Subcutaneous abdominal adipose tissue (tissue), 5 donors: ENCODE results near the gene SNAPC2.

Experiments used
- H3K27ac ChIP-seq: one replicate; pipeline ENCODE4 v1.7.0; 2013; ENCODE audit warnings: low read depth, mild to moderate bottlenecking, inconsistent platforms, low read length, moderate library complexity
- H3K27me3 ChIP-seq, 5 donors: one replicate each; pipeline ENCODE4 v1.7.0; 2013; ENCODE audit warnings: low read length in 5 of 5, inconsistent platforms in 1 of 5; ENCODE audit not compliant: control insufficient read depth in 5 of 5, insufficient read depth in 4 of 5
- H3K36me3 ChIP-seq, 5 donors: one replicate each; pipeline ENCODE4 v1.7.0; 2013; ENCODE audit warnings: low read length in 5 of 5; ENCODE audit not compliant: control insufficient read depth in 5 of 5, insufficient read depth in 5 of 5
- H3K4me1 ChIP-seq, 5 donors: one replicate each; pipeline ENCODE4 v1.7.0; 2013; ENCODE audit warnings: low read length in 5 of 5, mild to moderate bottlenecking in 3 of 5, moderate library complexity in 1 of 5; ENCODE audit not compliant: control insufficient read depth in 5 of 5, insufficient read depth in 5 of 5
- H3K4me3 ChIP-seq, 5 donors: one replicate each; pipeline ENCODE4 v1.7.0; 2013; ENCODE audit warnings: low read length in 5 of 5, low read depth in 1 of 5
- H3K9ac ChIP-seq, 5 donors: one replicate each; pipeline ENCODE4 v1.7.0; 2013; ENCODE audit warnings: low read length in 5 of 5, mild to moderate bottlenecking in 4 of 5, moderate library complexity in 3 of 5
- H3K9me3 ChIP-seq, 5 donors: one replicate each; pipeline ENCODE4 v1.7.0; 2013; ENCODE audit warnings: low read length in 5 of 5; ENCODE audit not compliant: control insufficient read depth in 5 of 5
- donor health status: healthy.
- donor health status: healthy.
- donor health status: healthy.
- donor health status: healthy.
- donor health status: healthy.

SNAPC2 gene

DNA sequence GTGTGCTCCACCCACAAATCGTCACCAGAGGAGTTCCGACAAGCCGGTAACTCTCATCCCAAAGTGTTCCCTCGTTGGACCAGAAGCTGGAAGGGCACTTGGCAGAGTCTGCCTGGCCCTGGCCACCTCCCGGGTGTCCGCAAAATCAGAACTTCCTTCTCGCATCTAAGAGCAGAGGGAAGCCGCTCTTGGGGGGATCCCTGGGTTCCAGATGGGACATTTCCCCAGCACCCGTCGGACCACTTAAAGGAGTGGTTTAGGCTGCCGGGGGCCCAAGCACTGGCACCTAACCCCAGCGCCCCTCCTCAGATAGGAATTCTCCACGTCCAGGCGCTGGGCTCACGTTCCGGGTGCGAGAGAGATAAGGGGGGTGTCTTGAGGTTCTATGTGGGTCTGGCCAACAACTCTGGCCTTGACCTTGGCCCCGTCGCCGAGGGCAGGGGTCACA, 17.3 kb upstream of the SNAPC2 start:
- Histone ChIP-seq H3K4me1 (peaks cover 8 to 36% (median 35%) of the 10 kb centered on the region in 5 donors), H3K27me3 (peaks cover 0 to 11% (median 0%) of the 10 kb centered on the region in 5 donors), H3K4me3 (peak overlapping the region; percentile 72 to 84 (median 79)), H3K27ac (peak overlapping the region; percentile 62), H3K9ac (peak overlapping the region; percentile 38 to 81 (median 75)), H3K9me3 (no peaks in the 10 kb centered on the region), H3K36me3 (peaks cover 0 to 14% (median 5%) of the 10 kb centered on the region in 5 donors)

GRCh38 chr19:7903244-7904073, 16.7 kb upstream of the SNAPC2 start, which contains the start of gene MAP2K7:
MAP2K7 (plus strand) TSS chr19:7903877; CDS start chr19:7903945, 68 bp downstream.
- Histone ChIP-seq H3K4me3 (peak within 1 kb of the TSS; percentile 80 to 94 (median 84)), H3K4me1 (peaks cover 8 to 36% (median 35%) of the 10 kb centered on the region in 5 donors), H3K27me3 (peaks cover 0 to 11% (median 0%) of the 10 kb centered on the region in 5 donors), H3K36me3 (peaks cover 0 to 18% (median 9%) of the 10 kb centered on the region in 5 donors), H3K9ac (peak within 1 kb of the TSS; percentile 52 to 91 (median 84)), H3K9me3 (no peaks in the 10 kb centered on the region), H3K27ac (peak within 1 kb of the TSS; percentile 62)

GRCh38 chr19:7904074-7905020, 15.8 kb upstream of the SNAPC2 start:
- peaks cover 0 to 26% (median 13%) of the 10 kb centered on the region in 5 donors for H3K36me3 ChIP-seq
- peak overlapping the region; percentile 46 to 91 (median 84) for H3K9ac ChIP-seq
- peak overlapping the region; percentile 30 for H3K27ac ChIP-seq
- H3K27me3 ChIP-seq = peaks cover 0 to 6% (median 0%) of the 10 kb centered on the region in 5 donors
- H3K9me3 ChIP-seq = no peaks in the 10 kb centered on the region
- peak overlapping the region; percentile 80 to 94 (median 84) for H3K4me3 ChIP-seq
- peaks cover 8 to 36% (median 35%) of the 10 kb centered on the region in 5 donors for H3K4me1 ChIP-seq

- Histone ChIP-seq H3K9me3 (no peaks in the 10 kb centered on the region), H3K36me3 (peaks cover 0 to 33% (median 21%) of the 10 kb centered on the region in 5 donors), H3K4me3 (peak overlapping the region in 3 of 5 donors; percentile 80 to 94 (median 84)), H3K4me1 (peaks cover 8 to 36% (median 35%) of the 10 kb centered on the region in 5 donors), H3K27me3 (peaks cover 0 to 2% (median 0%) of the 10 kb centered on the region in 5 donors), H3K27ac (no peak overlapping the region), H3K9ac (peak overlapping the region in 4 of 5 donors; percentile 46 to 91 (median 72))
Observed at GRCh38 chr19:7905268-7905667, 14.9 kb upstream of the SNAPC2 start.

DNA sequence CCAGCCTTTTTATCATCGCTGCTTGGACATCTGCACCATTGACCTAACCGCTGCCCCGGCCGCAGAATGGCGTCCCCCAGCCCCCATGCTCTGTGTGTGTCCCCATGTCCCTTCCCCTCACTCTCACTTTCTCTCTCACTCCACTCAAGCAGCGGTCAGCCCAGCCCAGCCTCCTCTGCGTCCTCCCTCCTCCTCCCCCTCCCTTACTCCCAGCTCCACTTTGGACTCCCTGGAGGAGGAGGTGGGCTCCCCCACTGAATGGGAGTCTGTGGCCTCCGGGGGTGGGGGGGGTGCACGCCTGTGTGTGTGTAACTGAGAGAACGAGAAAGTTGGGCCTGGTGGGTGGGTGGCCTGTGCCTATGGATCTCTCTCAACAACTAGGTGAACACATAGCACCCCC, 14.3 kb upstream of the SNAPC2 start:
- Histone ChIP-seq H3K4me3 (no peak overlapping the region), H3K27ac (no peak overlapping the region), H3K9me3 (no peaks in the 10 kb centered on the region), H3K9ac (peak overlapping the region in 1 of 5 donors; percentile 91), H3K36me3 (peaks cover 0 to 39% (median 27%) of the 10 kb centered on the region in 5 donors), H3K27me3 (no peaks in the 10 kb centered on the region), H3K4me1 (peaks cover 8 to 36% (median 35%) of the 10 kb centered on the region in 5 donors)

DNA sequence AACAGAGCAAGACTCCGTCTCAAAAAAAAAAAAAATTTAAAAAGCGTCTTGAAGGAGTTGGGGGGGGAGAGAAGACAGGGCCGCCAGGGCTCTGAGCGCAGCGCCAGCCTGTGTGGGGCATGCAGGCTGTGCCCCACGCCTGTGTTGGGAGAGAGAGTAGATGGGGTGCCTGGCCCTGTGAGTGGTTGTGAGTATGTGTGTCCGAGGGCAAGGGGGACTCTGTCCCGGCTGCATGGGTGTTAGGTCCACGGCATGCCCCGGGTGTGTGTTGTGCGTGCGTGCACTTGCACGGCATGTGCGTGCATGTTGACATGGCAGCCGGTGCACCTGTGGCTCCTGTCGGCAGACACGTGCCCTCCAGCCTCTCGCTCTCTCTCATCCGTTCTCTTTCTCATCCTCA, 13.0 kb upstream of the SNAPC2 start:
- Histone ChIP-seq H3K27me3 (no peaks in the 10 kb centered on the region), H3K4me1 (peaks cover 8 to 36% (median 35%) of the 10 kb centered on the region in 5 donors), H3K27ac (no peak overlapping the region), H3K9ac (no peak overlapping the region), H3K9me3 (no peaks in the 10 kb centered on the region), H3K36me3 (peaks cover 0 to 51% (median 39%) of the 10 kb centered on the region in 5 donors), H3K4me3 (no peak overlapping the region)

GRCh38 chr19:7907544-7907943, 12.6 kb upstream of the SNAPC2 start:
- Histone ChIP-seq H3K27ac (no peak overlapping the region), H3K4me1 (peaks cover 8 to 34% (median 33%) of the 10 kb centered on the region in 5 donors), H3K36me3 (peaks cover 0 to 55% (median 42%) of the 10 kb centered on the region in 5 donors)

GRCh38 chr19:7908078-7908699, 11.9 kb upstream of the SNAPC2 start:
- H3K36me3 ChIP-seq = peaks cover 0 to 61% (median 46%) of the 10 kb centered on the region in 5 donors

More at GRCh38 chr19:7907544-7907943, 12.6 kb upstream of the SNAPC2 start:
- Histone ChIP-seq H3K9me3 (no peaks in the 10 kb centered on the region), H3K9ac (no peak overlapping the region), H3K4me3 (no peak overlapping the region), H3K27me3 (no peaks in the 10 kb centered on the region)

More at GRCh38 chr19:7908078-7908699, 11.9 kb upstream of the SNAPC2 start:
- Histone ChIP-seq H3K27me3 (no peaks in the 10 kb centered on the region), H3K4me1 (peaks cover 8 to 28% (median 27%) of the 10 kb centered on the region in 5 donors), H3K9ac (no peak overlapping the region), H3K9me3 (no peaks in the 10 kb centered on the region), H3K27ac (no peak overlapping the region), H3K4me3 (no peak overlapping the region)
